HEK293 (cell line): ENCODE data around the gene AATF.

Source experiments
- CTCF ChIA-PET: fragments of 350-600 bp; formaldehyde crosslinking; extraction: SDS; loops from one replicate; lab custom pipeline; 2021; ENCODE audit warnings: antibody characterized with exemption; lab: Yijun Ruan, JAX
- POLR2A ChIA-PET: fragments of 300-600 bp; formaldehyde crosslinking; extraction: SDS; loops from one replicate; lab custom pipeline; 2020; ENCODE audit warnings: antibody characterized with exemption, inconsistent platforms; lab: Yijun Ruan, JAX
- H3K27ac ChIP-seq: fragments of 200-500 bp; sonication (Bioruptor generic); 2 replicates; pipeline ENCODE4 v1.5.1; 2014; ENCODE audit warnings: low read depth, low read length, control low read depth, inconsistent platforms; ENCODE audit errors: extremely low read depth
- H3K36me3 ChIP-seq, 2 experiments: fragments of 200-500 bp in 1 of 2; sonication (Bioruptor generic) in 1 of 2; 1 replicate in 1 of 2; 2 replicates in 1 of 2; pipeline ENCODE4 v1.5.1; 2014 to 2017; ENCODE audit warnings: inconsistent platforms in 2 of 2, low read length in 2 of 2; ENCODE audit not compliant: control insufficient read depth in 2 of 2, insufficient read depth in 1 of 2
- H3K4me1 ChIP-seq: fragments of 200-500 bp; sonication (Bioruptor generic); 2 replicates; pipeline ENCODE4 v1.5.1; 2014; ENCODE audit warnings: mild to moderate bottlenecking, low read length, inconsistent platforms; ENCODE audit not compliant: control insufficient read depth, insufficient read depth
- H3K4me3 ChIP-seq: 2 replicates; pipeline ENCODE4 v1.5.1; 2011; ENCODE audit warnings: low read depth, mild to moderate bottlenecking, control low read depth, low read length, moderate library complexity
- H3K9me3 ChIP-seq: fragments of 200-500 bp; sonication (Bioruptor generic); 2 replicates; pipeline ENCODE4 v1.5.1; 2014; ENCODE audit warnings: low read depth, low read length, inconsistent platforms; ENCODE audit not compliant: control insufficient read depth, insufficient read depth
- AEBP2 ChIP-seq: fragments of 450-650 bp; formaldehyde crosslinking; IDR thresholded peaks from 2 replicates; pipeline ENCODE4 v1.5.1; 2016; ENCODE audit warnings: missing biosample characterization, missing genetic modification characterization, borderline replicate concordance
- BCL6B ChIP-seq: fragments of 450-650 bp; formaldehyde crosslinking; IDR thresholded peaks from 2 replicates; pipeline ENCODE4 v1.5.1; 2017; ENCODE audit warnings: missing biosample characterization, missing genetic modification characterization
- GLI2 ChIP-seq: fragments of 450-650 bp; formaldehyde crosslinking; IDR thresholded peaks from 2 replicates; pipeline ENCODE4; 2017; ENCODE audit warnings: missing biosample characterization, missing genetic modification characterization, low read depth, borderline replicate concordance
- KLF16 ChIP-seq: fragments of 450-650 bp; formaldehyde crosslinking; IDR thresholded peaks from 2 replicates; pipeline ENCODE4 v1.5.1; 2017; ENCODE audit warnings: missing biosample characterization, missing genetic modification characterization
- PRDM1 ChIP-seq: fragments of 450-650 bp; formaldehyde crosslinking; IDR thresholded peaks from 2 replicates; pipeline ENCODE4; 2016; ENCODE audit warnings: missing biosample characterization, missing genetic modification characterization
- PRDM10 ChIP-seq: fragments of 450-650 bp; formaldehyde crosslinking; IDR thresholded peaks from 2 replicates; pipeline ENCODE4 v1.5.1; 2016; ENCODE audit warnings: missing biosample characterization, missing genetic modification characterization
- SCRT1 ChIP-seq: fragments of 450-650 bp; formaldehyde crosslinking; IDR thresholded peaks from 2 replicates; pipeline ENCODE4 v1.5.1; 2016; ENCODE audit warnings: missing biosample characterization, missing genetic modification characterization, borderline replicate concordance
- SCRT2 ChIP-seq: fragments of 450-650 bp; formaldehyde crosslinking; IDR thresholded peaks from 2 replicates; pipeline ENCODE4 v1.5.1; 2016; ENCODE audit warnings: missing biosample characterization, missing genetic modification characterization
- WT1 ChIP-seq: fragments of 450-650 bp; formaldehyde crosslinking; IDR thresholded peaks from 2 replicates; pipeline ENCODE4 v1.5.1; 2016; ENCODE audit warnings: missing biosample characterization, missing genetic modification characterization
- ZNF121 ChIP-seq: fragments of 450-650 bp; formaldehyde crosslinking; IDR thresholded peaks from 2 replicates; pipeline ENCODE4 v1.5.1; 2016; ENCODE audit warnings: missing biosample characterization, missing genetic modification characterization
- ZNF146 ChIP-seq: fragments of 450-650 bp; formaldehyde crosslinking; IDR thresholded peaks from 2 replicates; pipeline ENCODE4 v1.5.1; 2016; ENCODE audit warnings: missing biosample characterization, missing genetic modification characterization
- ZNF19 ChIP-seq: fragments of 450-650 bp; formaldehyde crosslinking; IDR thresholded peaks from 2 replicates; pipeline ENCODE4; 2016; ENCODE audit warnings: missing biosample characterization, missing genetic modification characterization, low read depth
- ZNF398 ChIP-seq: fragments of 450-650 bp; formaldehyde crosslinking; IDR thresholded peaks from 2 replicates; pipeline ENCODE4 v1.5.1; 2017; ENCODE audit warnings: missing biosample characterization, missing genetic modification characterization
- ZNF510 ChIP-seq: fragments of 450-650 bp; formaldehyde crosslinking; IDR thresholded peaks from 2 replicates; pipeline ENCODE4 v1.5.1; 2018; ENCODE audit warnings: mild to moderate bottlenecking, missing genetic modification characterization, missing biosample characterization; ENCODE audit not compliant: insufficient replicate concordance
- ZNF596 ChIP-seq: fragments of 450-650 bp; IDR thresholded peaks from 2 replicates; pipeline ENCODE4 v1.5.0; 2018; ENCODE audit warnings: missing biosample characterization, mild to moderate bottlenecking, missing genetic modification characterization, moderate library complexity
- ZNF610 ChIP-seq: fragments of 450-650 bp; formaldehyde crosslinking; IDR thresholded peaks from 2 replicates; pipeline ENCODE4 v1.5.1; 2016; ENCODE audit warnings: missing biosample characterization, missing genetic modification characterization, borderline replicate concordance
- ZNF621 ChIP-seq: fragments of 450-650 bp; formaldehyde crosslinking; IDR thresholded peaks from 2 replicates; pipeline ENCODE4 v1.5.1; 2017; ENCODE audit warnings: missing biosample characterization, missing genetic modification characterization
- ZNF670 ChIP-seq: fragments of 450-650 bp; formaldehyde crosslinking; IDR thresholded peaks from 2 replicates; pipeline ENCODE4 v1.5.1; 2016; ENCODE audit warnings: missing biosample characterization, missing genetic modification characterization, low read depth
- ZNF692 ChIP-seq: fragments of 450-650 bp; formaldehyde crosslinking; IDR thresholded peaks from 2 replicates; pipeline ENCODE4 v1.5.1; 2016; ENCODE audit warnings: missing biosample characterization, missing genetic modification characterization
- ZNF701 ChIP-seq: fragments of 450-650 bp; formaldehyde crosslinking; IDR thresholded peaks from 2 replicates; pipeline ENCODE4 v1.5.1; 2016; ENCODE audit warnings: missing biosample characterization, missing genetic modification characterization
- ZNF837 ChIP-seq: fragments of 450-650 bp; formaldehyde crosslinking; IDR thresholded peaks from 2 replicates; pipeline ENCODE4 v1.5.1; 2016; ENCODE audit warnings: missing biosample characterization, missing genetic modification characterization

Gene AATF

GRCh38 chr17:37092071-37092470, 143.3 kb downstream of the AATF start (continued):
- no peak for TF ChIP-seq ZNF398 (tag by site-specific recombination)
- TF ChIP-seq, all 188 proteins: peak for 6

- Histone ChIP-seq H3K9me3 (no peaks in the 10 kb centered on the region), H3K4me3 (no peak overlapping the region), H3K36me3 (peaks cover 15 to 59% of the 10 kb centered on the region in 2 experiments), H3K27ac (no peak overlapping the region; the same call in 1 of the 2 replicates), H3K4me1 (no peaks in the 10 kb centered on the region)
- POLR2A ChIA-PET: no interaction called here
- CTCF ChIA-PET: no interaction called here
- TF ChIP-seq GLI2 (tag by site-specific recombination): no peak
- TF ChIP-seq SCRT1 (tag by site-specific recombination): no peak
- TF ChIP-seq ZNF621 (tag by site-specific recombination): no peak
- no peak for TF ChIP-seq ZNF19 (tag by site-specific recombination)
- no peak for TF ChIP-seq ZNF596 (tag by site-specific recombination)
- no peak for TF ChIP-seq PRDM1 (tag by site-specific recombination)
- peak; percentile 91 for TF ChIP-seq PRDM10
These were observed 143.9 kb downstream of the AATF start for GRCh38 chr17:37092701-37093100.

GRCh38 chr17:37094391-37094790, 145.6 kb downstream of the AATF start:
- CTCF ChIA-PET: no interaction called here
- peaks cover 20 to 54% of the 10 kb centered on the region in 2 experiments for H3K36me3 ChIP-seq
- no peaks in the 10 kb centered on the region for H3K4me1 ChIP-seq
- no peak for TF ChIP-seq ZNF146 (tag by site-specific recombination)
- no peak for TF ChIP-seq ZNF510 (tag by site-specific recombination)
- TF ChIP-seq ZNF692: no peak
- TF ChIP-seq ZNF121 (tag by site-specific recombination): no peak
- TF ChIP-seq AEBP2 (tag by site-specific recombination): no peak
- no peak for TF ChIP-seq SCRT2
- no peak for TF ChIP-seq ZNF610 (tag by site-specific recombination)
- TF ChIP-seq BCL6B: no peak
- no peak for TF ChIP-seq PRDM1 (tag by site-specific recombination)
- no peak for TF ChIP-seq GLI2 (tag by site-specific recombination)
- no peak for TF ChIP-seq KLF16
- TF ChIP-seq ZNF701 (tag by site-specific recombination): no peak
- no peak for TF ChIP-seq ZNF670
- no peak for TF ChIP-seq ZNF837 (tag by site-specific recombination)
- no peak for TF ChIP-seq WT1
- TF ChIP-seq, all 188 proteins: peak for 0
- H3K27ac ChIP-seq: no peak overlapping the region
- H3K9me3 ChIP-seq: no peaks in the 10 kb centered on the region
- POLR2A ChIA-PET: interaction anchor here (0.8 kb wide), 1 partner anchor 13 kb away, joined by 11 read pairs; no protein-coding TSS in a partner anchor
- H3K4me3 ChIP-seq: no peak overlapping the region
